Neural cell (in vitro differentiated cells): ENCODE data around the gene ASPDH.

Experiments
- CTCF ChIP-seq: fragments of 450-650 bp; IDR thresholded peaks from 2 replicates; pipeline ENCODE4 v1.5.1; 2014; ENCODE audit warnings: antibody characterized with exemption, mild to moderate bottlenecking, moderate library complexity; ENCODE audit not compliant: poor library complexity, severe bottlenecking
- EP300 ChIP-seq: fragments of 450-650 bp; conservative IDR thresholded peaks from 2 replicates; pipeline ENCODE4 v1.6.1; 2014; ENCODE audit warnings: antibody characterized with exemption, mild to moderate bottlenecking, moderate library complexity; ENCODE audit not compliant: poor library complexity, severe bottlenecking
- POLR2AphosphoS5 ChIP-seq: IDR thresholded peaks from 2 replicates; pipeline ENCODE4 v1.6.1; 2012
- REST ChIP-seq: IDR thresholded peaks from 2 replicates; pipeline ENCODE4 v1.6.1; 2012; ENCODE audit warnings: borderline replicate concordance
- TAF1 ChIP-seq: IDR thresholded peaks from 2 replicates; pipeline ENCODE4 v1.6.1; 2012; ENCODE audit warnings: low read depth

GRCh38 chr19:50477751-50478515 is 35.8 kb downstream of the ASPDH start:
- no peak for TF ChIP-seq POLR2AphosphoS5
- TF ChIP-seq CTCF: no peak
- TF ChIP-seq TAF1: no peak
- TF ChIP-seq REST: no peak
- no peak for TF ChIP-seq EP300
